WTC11 (cell line): ENCODE measurements around the gene ZC2HC1C.

Source experiments
- CREB1 ChIP-seq: sonication (generic); formaldehyde crosslinking; IDR thresholded peaks from 2 replicates; pipeline ENCODE4 v1.8.0; 2023; ENCODE audit warnings: mild to moderate bottlenecking, missing genetic modification reagents
- CTCF ChIP-seq: fragments of 200-600 bp; IDR thresholded peaks from 2 replicates; pipeline ENCODE4 v1.8.0; 2022; ENCODE audit warnings: antibody characterized with exemption
- JUN ChIP-seq: sonication (generic); formaldehyde crosslinking; IDR thresholded peaks from 2 replicates; pipeline ENCODE4 v1.8.0; 2023; ENCODE audit warnings: mild to moderate bottlenecking, missing genetic modification reagents
- MLX ChIP-seq: sonication (generic); formaldehyde crosslinking; IDR thresholded peaks from 2 replicates; pipeline ENCODE4 v1.8.1; 2023; ENCODE audit warnings: mild to moderate bottlenecking, missing genetic modification reagents, moderate library complexity
- NFYB ChIP-seq: sonication (generic); formaldehyde crosslinking; conservative IDR thresholded peaks from 2 replicates; pipeline ENCODE4 v1.8.0; 2022; ENCODE audit warnings: low read depth, missing genetic modification reagents
- SMAD3 ChIP-seq: sonication (generic); formaldehyde crosslinking; IDR thresholded peaks from 2 replicates; pipeline ENCODE4 v1.8.0; 2022; ENCODE audit warnings: missing genetic modification reagents, mild to moderate bottlenecking, borderline replicate concordance
- SMAD4 ChIP-seq: sonication (generic); formaldehyde crosslinking; IDR thresholded peaks from 2 replicates; pipeline ENCODE4 v1.8.0; 2022; ENCODE audit warnings: mild to moderate bottlenecking, missing genetic modification reagents
- TP53 ChIP-seq: sonication (generic); formaldehyde crosslinking; IDR thresholded peaks from 2 replicates; pipeline ENCODE4 v1.8.1; 2023; ENCODE audit warnings: mild to moderate bottlenecking, missing genetic modification reagents
- USF2 ChIP-seq: sonication (generic); formaldehyde crosslinking; IDR thresholded peaks from 2 replicates; pipeline ENCODE4 v1.8.1; 2023; ENCODE audit warnings: mild to moderate bottlenecking, missing genetic modification reagents, moderate library complexity
- ZNF317 ChIP-seq: sonication (generic); formaldehyde crosslinking; IDR thresholded peaks from 2 replicates; pipeline ENCODE4 v1.8.1; 2023; ENCODE audit warnings: low read depth, mild to moderate bottlenecking, moderate library complexity, missing genetic modification reagents, borderline replicate concordance
- TF ChIP-seq, protein P1 (sequence below): sonication (generic); formaldehyde crosslinking; IDR thresholded peaks from 2 replicates; pipeline ENCODE4 v1.8.1; 2022; ENCODE audit warnings: low read depth, missing genetic modification reagents, borderline replicate concordance

- TF ChIP-seq USF2 (no peak), JUN (no peak), TP53 (CRISPR knock-in tag) (no peak), CTCF (no peak), CREB1 (no peak), SMAD4 (CRISPR knock-in tag) (no peak), MLX (no peak), NFYB (no peak), ZNF317 (CRISPR knock-in tag) (no peak), SMAD3 (no peak)
- TF ChIP-seq, protein P1, sequence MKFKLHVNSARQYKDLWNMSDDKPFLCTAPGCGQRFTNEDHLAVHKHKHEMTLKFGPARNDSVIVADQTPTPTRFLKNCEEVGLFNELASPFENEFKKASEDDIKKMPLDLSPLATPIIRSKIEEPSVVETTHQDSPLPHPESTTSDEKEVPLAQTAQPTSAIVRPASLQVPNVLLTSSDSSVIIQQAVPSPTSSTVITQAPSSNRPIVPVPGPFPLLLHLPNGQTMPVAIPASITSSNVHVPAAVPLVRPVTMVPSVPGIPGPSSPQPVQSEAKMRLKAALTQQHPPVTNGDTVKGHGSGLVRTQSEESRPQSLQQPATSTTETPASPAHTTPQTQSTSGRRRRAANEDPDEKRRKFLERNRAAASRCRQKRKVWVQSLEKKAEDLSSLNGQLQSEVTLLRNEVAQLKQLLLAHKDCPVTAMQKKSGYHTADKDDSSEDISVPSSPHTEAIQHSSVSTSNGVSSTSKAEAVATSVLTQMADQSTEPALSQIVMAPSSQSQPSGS (CRISPR knock-in tag): no peak
Measured at GRCh38 chr14:75088153-75088552, 18.7 kb downstream of the ZC2HC1C start.
